ENCODE measurements around the gene LRRK1. TPM values are rescaled to one million over a fixed set of nuclear protein-coding genes. Genes with fewer than 3 reads are reported as not detected.

Gene LRRK1
- total RNA-seq, 6 experiments from 2014 or later = 0.93 to 3.6 (median 2.5) TPM

GRCh38 chr15:101008158-101009139 is 89.3 kb downstream of the LRRK1 start:
- no peaks in the 10 kb centered on the region for H3K36me3 ChIP-seq
- H3K27me3 ChIP-seq = no peaks in the 10 kb centered on the region
- H3K4me3 ChIP-seq = peak overlapping the region in 2 of 3 donors; percentile 48 to 55
- DNase-seq = peak; percentile 84 to 87 (median 85)
- intact Hi-C loops (cut with DNase I) = loop anchor here (5.0 to 10.0 kb wide), 2 partner anchors 84 to 91 kb away; partner anchors contain the start of gene LRRK1 (in 1 of the 2)
- 45% methylated on average over 20 of the region's 48 CpGs for WGBS (ENCODE audit: insufficient coverage, low coverage, low lambda C conversion rate, missing lambda C conversion rate)
- ATAC-seq = peak; percentile 94 to 97 (median 94)
- H3K9me3 ChIP-seq = no peaks in the 10 kb centered on the region
- no peak overlapping the region for H3K27ac ChIP-seq
- peaks cover 0 to 10% (median 5%) of the 10 kb centered on the region in 4 donors for H3K4me1 ChIP-seq
- TF ChIP-seq POLR2A (IDR thresholded peaks at IDR 0.05) (no peak), CTCF (IDR thresholded peaks at IDR 0.05) (peak; percentile 90 to 98 (median 98))

- Histone ChIP-seq H3K4me1 (peaks cover 0 to 10% (median 5%) of the 10 kb centered on the region in 4 donors), H3K4me3 (no peak overlapping the region), H3K36me3 (no peaks in the 10 kb centered on the region), H3K27ac (no peak overlapping the region), H3K27me3 (no peaks in the 10 kb centered on the region), H3K9me3 (no peaks in the 10 kb centered on the region)
- ATAC-seq (no peak), DNase-seq (no peak)
- TF ChIP-seq CTCF (IDR thresholded peaks at IDR 0.05) = no peak
- TF ChIP-seq POLR2A (IDR thresholded peaks at IDR 0.05) = no peak
- intact Hi-C loops (cut with DNase I) = loop anchor here (5.0 to 10.0 kb wide), 2 partner anchors 84 to 92 kb away; partner anchors contain the start of gene LRRK1 (in 1 of the 2)
- no CpG with 5 or more reads among the region's 2 CpGs for WGBS (ENCODE audit: insufficient coverage, low coverage, low lambda C conversion rate, missing lambda C conversion rate)
Observed at GRCh38 chr15:101009176-101009575, 90.0 kb downstream of the LRRK1 start.

GRCh38 chr15:101010781-101011180 is 91.6 kb downstream of the LRRK1 start:
- DNase-seq = no peak
- no peak for ATAC-seq
- H3K36me3 ChIP-seq = no peaks in the 10 kb centered on the region
- no peaks in the 10 kb centered on the region for H3K27me3 ChIP-seq
- H3K4me1 ChIP-seq = peaks cover 0 to 10% (median 5%) of the 10 kb centered on the region in 4 donors
- TF ChIP-seq POLR2A (IDR thresholded peaks at IDR 0.05) = no peak
- TF ChIP-seq CTCF (IDR thresholded peaks at IDR 0.05) = no peak
- no peak overlapping the region for H3K4me3 ChIP-seq
- WGBS (ENCODE audit: insufficient coverage, low coverage, low lambda C conversion rate, missing lambda C conversion rate) = 66% methylated on average over 6 of the region's 6 CpGs
- H3K27ac ChIP-seq = no peak overlapping the region
- H3K9me3 ChIP-seq = no peaks in the 10 kb centered on the region
- intact Hi-C loops (cut with DNase I) = loop anchor here (5.0 kb wide), 1 partner anchor 247 kb away; no protein-coding TSS in a partner anchor

GRCh38 chr15:101012326-101013200 is 93.4 kb downstream of the LRRK1 start:
- WGBS (ENCODE audit: insufficient coverage, low coverage, low lambda C conversion rate, missing lambda C conversion rate) = 53% methylated on average over 2 of the region's 20 CpGs
- Histone ChIP-seq H3K4me3 (no peak overlapping the region), H3K9me3 (no peaks in the 10 kb centered on the region), H3K36me3 (no peaks in the 10 kb centered on the region), H3K4me1 (peaks cover 0 to 5% (median 2%) of the 10 kb centered on the region in 4 donors), H3K27ac (no peak overlapping the region), H3K27me3 (no peaks in the 10 kb centered on the region)
- intact Hi-C loops (cut with DNase I) = loop anchor here (5.0 kb wide), 1 partner anchor 245 kb away; no protein-coding TSS in a partner anchor
- ATAC-seq (no peak), DNase-seq (no peak)
- TF ChIP-seq CTCF (IDR thresholded peaks at IDR 0.05) (no peak), POLR2A (IDR thresholded peaks at IDR 0.05) (no peak)
